ENCODE results near the gene PUSL1. TPM values are rescaled to one million over a fixed set of nuclear protein-coding genes. Genes with fewer than 3 reads are reported as not detected.
A peak's percentile ranks its signal among the peaks of the same experiment; 100 is the strongest.

The PUSL1 gene
- total and polyA plus RNA-seq, 2 of the 13 experiments (the other 11 are each of a cell fraction or from before 2014, with no cell fraction given) = 8.3 to 22.2 TPM

- TF ChIP-seq ZBTB40 (IDR thresholded peaks at IDR 0.05) (no peak), ZBTB40 (CRISPR knock-in tag; IDR thresholded peaks at IDR 0.05) (peak; percentile 47; the same call in 1 of the 2 replicates), ZBTB2 (CRISPR knock-in tag; IDR thresholded peaks at IDR 0.05; ENCODE audit: low read depth) (no peak), ZSCAN9 (CRISPR knock-in tag; IDR thresholded peaks at IDR 0.05; ENCODE audit: borderline replicate concordance) (no peak; the same call in 1 of the 2 replicates), ZNF619 (CRISPR knock-in tag; IDR thresholded peaks at IDR 0.05) (0 out of 2 replicates have a peak, but pooled peaks have one; percentile 52), TGIF2 (CRISPR knock-in tag; IDR thresholded peaks at IDR 0.05) (no peak; the same call in 1 of the 2 replicates), ZNF598 (CRISPR knock-in tag; IDR thresholded peaks at IDR 0.05; ENCODE audit: borderline replicate concordance) (0 out of 2 replicates have a peak, but pooled peaks have one; percentile 26), ELK4 (CRISPR knock-in tag; IDR thresholded peaks at IDR 0.05; ENCODE audit: borderline replicate concordance) (no peak), ZNF367 (CRISPR knock-in tag; IDR thresholded peaks at IDR 0.05; ENCODE audit: borderline replicate concordance) (0 out of 2 replicates have a peak, but pooled peaks have one; percentile 35), CEBPZ (IDR thresholded peaks at IDR 0.05; ENCODE audit: low read length) (no peak), MLX (CRISPR knock-in tag; IDR thresholded peaks at IDR 0.05) (peak; percentile 30; the same call in 1 of the 2 replicates)
Measured at GRCh38 chr1:1359664-1360468, 51.5 kb downstream of the PUSL1 start (continued).

Measured in HepG2 (cell line).